CD14-positive monocyte (primary cell): Measurements from ENCODE around the gene PNKD. TPM values are rescaled to one million over a fixed set of nuclear protein-coding genes. Genes with fewer than 3 reads are reported as not detected.

ENCODE experiments used
- DNase-seq, 3 donors: peaks; one replicate each; pipeline ENCODE4 v3.0.0-alpha.2; 2011 to 2022
- H2AFZ ChIP-seq: 2 replicates; pipeline ENCODE4 v1.6.0; 2012; ENCODE audit warnings: mild to moderate bottlenecking, low read depth, low read length, inconsistent platforms; ENCODE audit not compliant: insufficient read depth, poor library complexity, severe bottlenecking
- H3K27ac ChIP-seq, 2 donors: 1 replicate in 1 of 2; 2 replicates in 1 of 2; pipeline ENCODE4 v1.5.1; 2012 to 2013; ENCODE audit warnings: low read length in 2 of 2, control low read depth in 1 of 2, inconsistent platforms in 1 of 2, low read depth in 1 of 2, mild to moderate bottlenecking in 1 of 2
- H3K27me3 ChIP-seq, 2 donors: one replicate each; pipeline versions ENCODE4 v1.6.0 to v1.6.1; 2011 to 2013; ENCODE audit warnings: low read length in 2 of 2; ENCODE audit not compliant: control insufficient read depth in 2 of 2, insufficient read depth in 2 of 2
- H3K36me3 ChIP-seq, 2 donors: replicated peaks in 1 of 2; 1 replicate in 1 of 2; 2 replicates in 1 of 2; pipeline versions ENCODE4 v1.5.1 to v1.6.1; 2012 to 2013; ENCODE audit warnings: low read length in 2 of 2, control low read depth in 1 of 2, inconsistent platforms in 1 of 2, mild to moderate bottlenecking in 1 of 2; ENCODE audit not compliant: insufficient read depth in 2 of 2, control insufficient read depth in 1 of 2
- H3K4me1 ChIP-seq, 2 donors: 1 replicate in 1 of 2; 2 replicates in 1 of 2; pipeline versions ENCODE4 v1.5.1 to v1.6.1; 2012 to 2013; ENCODE audit warnings: low read length in 2 of 2, control low read depth in 1 of 2, inconsistent platforms in 1 of 2, mild to moderate bottlenecking in 1 of 2, moderate library complexity in 1 of 2; ENCODE audit not compliant: insufficient read depth in 2 of 2, control insufficient read depth in 1 of 2
- H3K4me2 ChIP-seq: replicated peaks from 2 replicates; pipeline ENCODE3; 2012; ENCODE audit warnings: low read length, moderate library complexity, mild to moderate bottlenecking; ENCODE audit not compliant: poor library complexity, severe bottlenecking; ENCODE audit errors: extremely low read depth
- H3K4me3 ChIP-seq, 3 experiments: fragments of 200-600 bp in 1 of 3; sonication (generic) in 1 of 3; replicated peaks in 1 of 3; 1 replicate in 2 of 3; 2 replicates in 1 of 3; pipeline ENCODE4 v1.5.1; 2011 to 2013; ENCODE audit warnings: low read length in 3 of 3, mild to moderate bottlenecking in 3 of 3, control low read depth in 2 of 3, low read depth in 2 of 3, inconsistent platforms in 1 of 3, moderate library complexity in 1 of 3
- H3K79me2 ChIP-seq: 2 replicates; pipeline ENCODE4 v1.6.0; 2012; ENCODE audit warnings: mild to moderate bottlenecking, control low read depth, inconsistent platforms, low read length, moderate library complexity; ENCODE audit not compliant: insufficient read depth
- H3K9ac ChIP-seq: 2 replicates; pipeline ENCODE4 v1.6.0; 2017; ENCODE audit warnings: low read length, mild to moderate bottlenecking; ENCODE audit not compliant: insufficient read depth, poor library complexity, severe bottlenecking
- H3K9me3 ChIP-seq, 2 donors: replicated peaks in 1 of 2; 1 replicate in 1 of 2; 2 replicates in 1 of 2; pipeline versions ENCODE4 v1.5.1 to v1.6.1; 2012 to 2013; ENCODE audit warnings: low read length in 2 of 2, control low read depth in 1 of 2; ENCODE audit not compliant: control insufficient read depth in 1 of 2, insufficient read depth in 1 of 2
- H4K20me1 ChIP-seq: 2 replicates; pipeline ENCODE4 v1.6.0; 2012; ENCODE audit warnings: mild to moderate bottlenecking, low read length, control low read depth, moderate library complexity; ENCODE audit not compliant: insufficient read depth
- H3K27ac Mint-ChIP-seq, 7 donors: one replicate each; pipeline ENCODE4 v1.8.0; 2020; ENCODE audit warnings: mild to moderate bottlenecking in 7 of 7, mixed read lengths in 7 of 7, moderate library complexity in 6 of 7, inconsistent platforms in 2 of 7
- H3K27me3 Mint-ChIP-seq, 3 donors: one replicate each; pipeline ENCODE4 v1.8.0; 2021 to 2022; ENCODE audit warnings: low read depth in 3 of 3, mild to moderate bottlenecking in 3 of 3, mixed read lengths in 3 of 3, moderate library complexity in 3 of 3, inconsistent platforms in 1 of 3
- H3K36me3 Mint-ChIP-seq, 2 donors: one replicate each; pipeline ENCODE4 v1.8.0; 2020; ENCODE audit warnings: mixed read lengths in 2 of 2, inconsistent platforms in 1 of 2, mild to moderate bottlenecking in 1 of 2
- H3K4me1 Mint-ChIP-seq: one replicate; pipeline ENCODE4 v1.8.0; 2020; ENCODE audit warnings: mild to moderate bottlenecking, mixed read lengths
- H3K4me3 Mint-ChIP-seq, 2 donors: one replicate each; pipeline ENCODE4 v1.8.0; 2020; ENCODE audit warnings: mild to moderate bottlenecking in 2 of 2, mixed read lengths in 2 of 2, moderate library complexity in 1 of 2
- H3K9me3 Mint-ChIP-seq, 7 donors: one replicate each; pipeline ENCODE4 v1.8.0; 2020 to 2022; ENCODE audit warnings: mixed read lengths in 7 of 7, mild to moderate bottlenecking in 6 of 7, moderate library complexity in 6 of 7, inconsistent platforms in 2 of 7
- WGBS: methylation state at CpG from one replicate; pipeline ENCODE4 v1.1.5; 2013; ENCODE audit warnings: missing lambda C conversion rate; ENCODE audit not compliant: insufficient coverage; 5-methylcytosine and 5-hydroxymethylcytosine counted together
- intact Hi-C, 2 donors: fragments of 100-400 bp; cut with micrococcal nuclease; formaldehyde crosslinking; loops; one replicate each; pipeline versions ENCODE4 v1.15.0 to v1.15.1; 2023
- polyA minus RNA-seq: library from RNA; depleted of rRNA, polyadenylated mRNA; stranded (reverse); fragments of >200 nt; gene quantifications from 2 replicates; pipeline ENCODE4 v1.2.3, GENCODE V29; 2012
- polyA plus RNA-seq, 3 donors: library from polyadenylated mRNA; depleted of rRNA in 1 of 3; unstranded in 2 of 3; stranded (reverse) in 1 of 3; fragments of 300-500 nt in 2 of 3; fragments of >200 nt in 1 of 3; fragmentation: Illumina TruSeq in 2 of 3; gene quantifications; 1 replicate in 2 of 3; 2 replicates in 1 of 3; pipeline ENCODE4 v1.2.3, GENCODE V29; 2012 to 2021
- total RNA-seq, 12 experiments: library from RNA in 1 of 12; stranded (reverse) in 1 of 12; fragments of 120-200 nt in 1 of 12; gene quantifications; one replicate each; pipeline ENCODE4 v1.2.4 and lab custom pipeline; 2013 to 2026; ENCODE audit warnings: mixed read lengths in 6 of 12, inconsistent platforms in 1 of 12
- TF ChIP-seq, protein P1 (sequence below): fragments of 200-600 bp; IDR thresholded peaks from one replicate; pipeline ENCODE4 v1.8.0; 2022; ENCODE audit warnings: antibody characterized with exemption, mild to moderate bottlenecking

Gene PNKD
- total RNA-seq (2013): 36.6 TPM
- polyA plus RNA-seq: 10 to 100 TPM; 79.8 to 92.0 (median 88.2) TPM
- polyA minus RNA-seq: 20.4 and 30.6 TPM in 2 replicates
- 15.5 to 73.0 (median 32.5) reads per million in 11 experiments for total RNA-seq (lab: John Stamatoyannopoulos, UW)

GRCh38 chr2:218269900-218270720, at the start of gene PNKD, which contains the start of gene AAMP:
Gene PNKD (plus strand): TSS chr2:218270519. CDS start chr2:218270536, 17 bp downstream.
Gene AAMP (minus strand): TSS chr2:218270137. CDS start chr2:218270086, 51 bp downstream.
- Mint-ChIP-seq H3K27me3 (peaks cover 0 to 3% (median 0%) of the 10 kb centered on the region in 3 donors), H3K9me3 (no peaks in the 10 kb centered on the region), H3K36me3 (peaks cover 40 to 49% of the 10 kb centered on the region in 2 donors), H3K4me1 (peaks cover 51% of the 10 kb centered on the region), H3K4me3 (peak within 1 kb of the TSS; percentile 90 to 96), H3K27ac (peak within 1 kb of the TSS; percentile 84 to 95 (median 93))
- H4K20me1 ChIP-seq: peaks cover 74% of the 10 kb centered on the region
- H3K4me3 ChIP-seq: peak within 1 kb of the TSS; percentile 82 to 97 (median 95)
- no peaks in the 10 kb centered on the region for H3K27me3 ChIP-seq
- no peaks in the 10 kb centered on the region for H3K9me3 ChIP-seq
- intact Hi-C loops: loop anchor here (5.0 to 10.0 kb wide), 4 partner anchors 127 to 295 kb away; partner anchors contain the start of genes CTDSP1 (in 2 of the 2), CNOT9 (in 1 of the 2) and USP37 (in 1 of the 2)
- peaks cover 42 to 49% of the 10 kb centered on the region in 2 donors for H3K36me3 ChIP-seq
- H2AFZ ChIP-seq: peak within 1 kb of the TSS; percentile 76
- WGBS: under 1% methylated on average over 45 of the region's 64 CpGs
- peak within 1 kb of the TSS; percentile 99 for H3K4me2 ChIP-seq
- TF ChIP-seq, protein P1, sequence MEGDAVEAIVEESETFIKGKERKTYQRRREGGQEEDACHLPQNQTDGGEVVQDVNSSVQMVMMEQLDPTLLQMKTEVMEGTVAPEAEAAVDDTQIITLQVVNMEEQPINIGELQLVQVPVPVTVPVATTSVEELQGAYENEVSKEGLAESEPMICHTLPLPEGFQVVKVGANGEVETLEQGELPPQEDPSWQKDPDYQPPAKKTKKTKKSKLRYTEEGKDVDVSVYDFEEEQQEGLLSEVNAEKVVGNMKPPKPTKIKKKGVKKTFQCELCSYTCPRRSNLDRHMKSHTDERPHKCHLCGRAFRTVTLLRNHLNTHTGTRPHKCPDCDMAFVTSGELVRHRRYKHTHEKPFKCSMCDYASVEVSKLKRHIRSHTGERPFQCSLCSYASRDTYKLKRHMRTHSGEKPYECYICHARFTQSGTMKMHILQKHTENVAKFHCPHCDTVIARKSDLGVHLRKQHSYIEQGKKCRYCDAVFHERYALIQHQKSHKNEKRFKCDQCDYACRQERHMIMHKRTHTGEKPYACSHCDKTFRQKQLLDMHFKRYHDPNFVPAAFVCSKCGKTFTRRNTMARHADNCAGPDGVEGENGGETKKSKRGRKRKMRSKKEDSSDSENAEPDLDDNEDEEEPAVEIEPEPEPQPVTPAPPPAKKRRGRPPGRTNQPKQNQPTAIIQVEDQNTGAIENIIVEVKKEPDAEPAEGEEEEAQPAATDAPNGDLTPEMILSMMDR: no peak
- peaks cover 81% of the 10 kb centered on the region for H3K79me2 ChIP-seq
- H3K4me1 ChIP-seq: peaks cover 33 to 42% of the 10 kb centered on the region in 2 donors
- peak within 1 kb of the TSS; percentile 77 to 84 for H3K27ac ChIP-seq
- peak within 1 kb of the TSS; percentile 82 for H3K9ac ChIP-seq
- peak; percentile 99 to 100 (median 99) for DNase-seq

- DNase-seq: peak in 2 of 3 donors; percentile 28 to 52
- Histone ChIP-seq H3K4me2 (peak overlapping the region; percentile 93), H3K9me3 (no peaks in the 10 kb centered on the region), H3K27ac (peak overlapping the region in 1 of 2 donors; percentile 97), H3K4me3 (peak overlapping the region in 1 of 3 experiments; percentile 99), H3K36me3 (peaks cover 35 to 58% of the 10 kb centered on the region in 2 donors), H2AFZ (no peak overlapping the region), H3K27me3 (no peaks in the 10 kb centered on the region), H3K4me1 (peaks cover 74 to 89% of the 10 kb centered on the region in 2 donors), H4K20me1 (peaks cover 89% of the 10 kb centered on the region), H3K9ac (no peak overlapping the region), H3K79me2 (peaks cover 99% of the 10 kb centered on the region)
- peaks cover 76% of the 10 kb centered on the region for H3K4me1 Mint-ChIP-seq
- intact Hi-C loops: loop anchor here in 1 of 2 donors (5.0 kb wide), 1 partner anchor 41 kb away; the partner anchor contains the start of gene GPBAR1
- H3K9me3 Mint-ChIP-seq: no peaks in the 10 kb centered on the region
- TF ChIP-seq, protein P1: no peak
- H3K36me3 Mint-ChIP-seq: peaks cover 51 to 53% of the 10 kb centered on the region in 2 donors
- peak overlapping the region; percentile 56 to 95 for H3K4me3 Mint-ChIP-seq
- H3K27me3 Mint-ChIP-seq: no peaks in the 10 kb centered on the region
- WGBS: no CpG with 5 or more reads among the region's 5 CpGs
- H3K27ac Mint-ChIP-seq: peak overlapping the region in 5 of 7 donors; percentile 64 to 96 (median 88)
These were observed 49.3 kb upstream of the PNKD start for GRCh38 chr2:218221000-218221399.
